Measurements from ENCODE around the gene GAB2. TPM values are rescaled to one million over a fixed set of nuclear protein-coding genes. Genes with fewer than 3 reads are reported as not detected.

The GAB2 gene
- total RNA-seq, 2 experiments from 2014 or later, result 1.4 to 1.8 TPM

DNA sequence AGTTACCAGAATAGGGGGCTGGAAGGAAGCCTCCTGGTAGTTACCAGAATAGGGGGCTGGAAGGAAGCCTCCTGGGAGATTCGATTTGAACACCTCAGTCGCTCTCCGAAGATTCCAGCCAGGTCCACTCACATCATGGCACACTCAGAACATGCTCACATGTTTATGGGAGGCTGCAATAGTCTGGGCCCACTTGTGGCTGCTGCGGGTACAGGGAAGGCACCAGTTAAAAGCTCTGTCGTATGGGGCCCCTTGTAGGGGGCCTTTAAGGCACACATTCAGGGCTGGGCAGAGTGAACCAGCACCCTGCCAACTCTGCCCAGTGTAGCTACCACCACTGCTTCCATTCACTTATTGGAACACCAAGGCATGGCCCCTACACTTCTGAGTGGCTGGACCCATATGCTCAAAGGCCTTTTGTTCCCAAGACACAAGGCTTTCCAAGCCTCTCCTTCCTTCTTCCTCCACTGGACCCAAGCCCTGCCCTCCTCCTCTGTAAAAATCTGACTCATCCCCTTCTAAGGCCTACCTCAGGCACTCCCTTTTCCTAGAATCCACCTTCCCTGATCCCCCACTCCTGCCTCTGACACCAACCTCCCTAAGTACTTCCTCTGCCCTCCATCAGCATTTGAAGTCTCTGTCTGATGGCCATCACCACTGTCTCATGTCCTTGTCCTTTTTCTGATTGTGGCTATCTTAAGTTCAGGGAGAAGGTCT lies 200.9 kb downstream of the GAB2 start:
- ChIA-PET CTCF (no interaction called here), POLR2A (interaction anchor here (1.6 kb wide), 1 partner anchor 29 kb away, joined by 3 read pairs; no protein-coding TSS in a partner anchor)
- intact Hi-C loops (cut with micrococcal nuclease), result no loop called here
- Mint-ChIP-seq H3K4me1 (ENCODE audit: low read depth) (peaks cover 11% of the 10 kb centered on the region), H3K4me3 (no peak overlapping the region), H3K9me3 (no peaks in the 10 kb centered on the region), H3K36me3 (ENCODE audit: low read depth) (peaks cover 2% of the 10 kb centered on the region), H3K27ac (no peak overlapping the region), H3K27me3 (no peaks in the 10 kb centered on the region)
- TF ChIP-seq, protein P1, sequence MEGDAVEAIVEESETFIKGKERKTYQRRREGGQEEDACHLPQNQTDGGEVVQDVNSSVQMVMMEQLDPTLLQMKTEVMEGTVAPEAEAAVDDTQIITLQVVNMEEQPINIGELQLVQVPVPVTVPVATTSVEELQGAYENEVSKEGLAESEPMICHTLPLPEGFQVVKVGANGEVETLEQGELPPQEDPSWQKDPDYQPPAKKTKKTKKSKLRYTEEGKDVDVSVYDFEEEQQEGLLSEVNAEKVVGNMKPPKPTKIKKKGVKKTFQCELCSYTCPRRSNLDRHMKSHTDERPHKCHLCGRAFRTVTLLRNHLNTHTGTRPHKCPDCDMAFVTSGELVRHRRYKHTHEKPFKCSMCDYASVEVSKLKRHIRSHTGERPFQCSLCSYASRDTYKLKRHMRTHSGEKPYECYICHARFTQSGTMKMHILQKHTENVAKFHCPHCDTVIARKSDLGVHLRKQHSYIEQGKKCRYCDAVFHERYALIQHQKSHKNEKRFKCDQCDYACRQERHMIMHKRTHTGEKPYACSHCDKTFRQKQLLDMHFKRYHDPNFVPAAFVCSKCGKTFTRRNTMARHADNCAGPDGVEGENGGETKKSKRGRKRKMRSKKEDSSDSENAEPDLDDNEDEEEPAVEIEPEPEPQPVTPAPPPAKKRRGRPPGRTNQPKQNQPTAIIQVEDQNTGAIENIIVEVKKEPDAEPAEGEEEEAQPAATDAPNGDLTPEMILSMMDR (IDR thresholded peaks at IDR 0.05), result no peak
- no peak for ATAC-seq
- no peak for DNase-seq

DNA sequence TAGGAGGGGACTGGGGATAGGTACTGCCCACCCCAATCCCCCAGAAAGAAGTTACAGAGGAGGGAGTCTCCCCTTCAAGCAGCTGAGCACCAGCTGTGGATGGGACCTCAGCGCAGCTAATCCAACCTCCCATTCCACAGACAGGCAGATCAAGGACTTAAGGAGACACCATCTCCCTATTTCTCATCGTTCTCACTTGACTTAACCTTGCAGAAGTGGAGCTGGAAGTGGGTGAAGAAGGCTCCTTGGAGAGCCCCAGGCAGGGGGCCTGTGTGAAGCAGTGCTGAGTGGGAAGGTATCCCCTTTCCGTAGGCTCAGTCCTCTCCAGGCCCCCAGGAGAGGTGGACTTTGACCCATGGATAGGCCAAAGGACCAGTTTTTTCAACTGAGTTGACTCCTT lies 201.6 kb downstream of the GAB2 start:
- H3K27ac Mint-ChIP-seq, result no peak overlapping the region
- intact Hi-C loops (cut with micrococcal nuclease), result no loop called here
- peaks cover 8% of the 10 kb centered on the region for H3K36me3 Mint-ChIP-seq (ENCODE audit: low read depth)
- TF ChIP-seq, protein P1 (IDR thresholded peaks at IDR 0.05), result no peak
- ChIA-PET CTCF (no interaction called here), POLR2A (interaction anchor here (0.6 to 1.6 kb wide), 2 partner anchors 28 to 1725 kb away, joined by 3 read pairs; no protein-coding TSS in a partner anchor)
- peaks cover 10% of the 10 kb centered on the region for H3K4me1 Mint-ChIP-seq (ENCODE audit: low read depth)
- DNase-seq (no peak), ATAC-seq (no peak)
- H3K27me3 Mint-ChIP-seq, result no peaks in the 10 kb centered on the region
- H3K4me3 Mint-ChIP-seq, result no peak overlapping the region
- no peaks in the 10 kb centered on the region for H3K9me3 Mint-ChIP-seq

DNA sequence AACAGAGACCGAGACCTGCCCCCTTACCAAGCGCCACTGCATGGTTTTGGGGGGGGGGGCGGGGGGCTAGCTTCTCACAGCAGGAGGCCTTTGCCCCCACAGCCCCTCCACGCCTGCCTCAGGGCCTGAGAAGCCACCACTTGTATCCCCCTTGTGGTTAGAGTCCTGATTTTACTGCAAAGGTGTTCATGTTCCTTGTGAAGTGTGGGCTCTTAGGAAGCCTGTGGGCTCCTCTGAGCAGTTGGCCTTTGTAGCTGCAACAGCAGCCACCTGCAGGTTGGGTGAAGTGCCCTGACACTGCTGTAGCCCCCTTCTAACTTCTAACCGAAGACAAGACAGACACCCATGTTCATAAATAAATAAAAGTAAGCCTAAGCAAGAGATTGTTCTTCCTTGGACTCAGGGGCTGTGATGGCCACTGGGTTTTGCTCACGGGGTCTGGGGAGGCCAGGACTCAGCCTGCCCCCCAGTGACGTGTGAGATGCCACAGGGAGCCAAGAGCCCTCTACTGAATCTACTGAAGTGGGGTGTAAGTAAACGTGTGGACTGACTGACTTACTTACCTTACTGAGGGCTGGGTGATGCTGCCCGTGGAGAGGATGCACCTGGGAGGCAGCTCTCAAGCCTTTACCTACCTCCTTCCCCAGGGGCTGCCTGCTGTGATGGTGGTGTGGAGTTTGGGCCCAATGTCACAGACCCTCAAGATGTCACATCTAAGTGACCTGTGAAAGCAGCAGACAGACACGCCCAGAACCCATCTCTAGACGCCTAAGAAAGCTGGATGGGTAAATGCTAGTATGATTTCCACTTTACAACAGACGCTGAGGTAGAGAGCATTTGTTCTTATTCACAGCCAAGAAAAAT lies 203.1 kb downstream of the GAB2 start:
- H3K27ac Mint-ChIP-seq, result no peak overlapping the region
- no peak overlapping the region for H3K4me3 Mint-ChIP-seq
- TF ChIP-seq, protein P1 (IDR thresholded peaks at IDR 0.05), result no peak
- H3K36me3 Mint-ChIP-seq (ENCODE audit: low read depth), result peaks cover 17% of the 10 kb centered on the region
- intact Hi-C loops (cut with micrococcal nuclease), result no loop called here
- peaks cover 3% of the 10 kb centered on the region for H3K4me1 Mint-ChIP-seq (ENCODE audit: low read depth)
- DNase-seq (no peak), ATAC-seq (no peak)
- ChIA-PET CTCF (no interaction called here), POLR2A (no interaction called here)
- H3K9me3 Mint-ChIP-seq, result no peaks in the 10 kb centered on the region
- H3K27me3 Mint-ChIP-seq, result no peaks in the 10 kb centered on the region

DNA sequence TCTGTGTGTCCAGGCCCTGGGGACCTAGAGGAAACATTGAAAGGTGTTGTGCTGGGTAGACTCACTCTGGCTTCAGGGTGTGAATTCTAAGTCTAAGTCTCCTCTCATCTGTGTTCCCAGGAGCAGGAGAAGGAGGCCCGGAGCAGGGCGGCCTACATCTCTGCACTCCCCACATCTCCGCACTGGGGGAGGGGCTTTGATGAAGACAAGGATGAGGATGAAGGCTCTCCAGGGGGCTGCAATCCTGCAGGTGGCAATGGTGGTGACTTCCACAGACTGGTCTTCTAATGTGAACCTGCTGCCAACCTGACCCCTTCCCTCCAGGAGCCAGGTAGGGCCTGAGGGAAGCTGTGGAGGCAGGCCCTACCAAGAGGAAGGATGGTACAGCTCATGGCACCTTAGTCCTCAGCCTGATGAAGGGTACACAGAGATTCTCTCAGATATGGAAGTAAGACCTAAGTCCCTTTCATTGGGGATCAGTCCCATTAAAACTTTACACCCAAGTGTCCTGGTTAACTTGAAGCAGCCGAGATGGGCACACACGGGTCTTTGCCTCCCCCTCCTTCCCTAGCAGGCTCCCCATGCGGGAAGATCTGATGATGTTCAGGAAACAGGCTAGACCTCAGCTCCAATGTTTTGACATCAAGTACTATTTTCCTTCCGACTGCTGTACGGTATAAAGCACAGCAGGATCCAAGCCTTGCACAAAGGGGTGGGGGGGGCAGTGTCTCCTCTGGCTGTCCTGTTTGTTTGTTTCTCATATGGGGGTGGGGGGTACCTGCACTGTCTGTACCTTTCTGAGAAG lies 203.9 kb downstream of the GAB2 start:
- CTCF ChIA-PET, result interaction anchor here (0.6 kb wide), 1 partner anchor 318 kb away, joined by 3 read pairs; no protein-coding TSS in a partner anchor
- no peaks in the 10 kb centered on the region for H3K9me3 Mint-ChIP-seq
- no peak overlapping the region for H3K27ac Mint-ChIP-seq
- no peak for DNase-seq
- peaks cover 17% of the 10 kb centered on the region for H3K36me3 Mint-ChIP-seq (ENCODE audit: low read depth)
- POLR2A ChIA-PET, result no interaction called here
- intact Hi-C loops (cut with micrococcal nuclease), result no loop called here
- TF ChIP-seq, protein P1 (IDR thresholded peaks at IDR 0.05), result no peak
- H3K27me3 Mint-ChIP-seq, result no peaks in the 10 kb centered on the region
- H3K4me3 Mint-ChIP-seq, result no peak overlapping the region
- H3K4me1 Mint-ChIP-seq (ENCODE audit: low read depth), result peaks cover 3% of the 10 kb centered on the region
- no peak for ATAC-seq

Measured in activated CD8-positive, alpha-beta T cell treated with anti-CD3 and anti-CD28 coated beads for 36 hours (primary cell).